ELR (cell line): ENCODE data around the gene PPM1F.
"Not testable (repeated sequence)": the region's sequence is repeated elsewhere in the genome, so short reads cannot be mapped to it uniquely, and the experiment has no call there.

Experiments used
- DNase-seq: peaks from one replicate; pipeline ENCODE4 v3.0.0-alpha.2; 2015; ENCODE audit warnings: low read depth

Gene PPM1F

DNA sequence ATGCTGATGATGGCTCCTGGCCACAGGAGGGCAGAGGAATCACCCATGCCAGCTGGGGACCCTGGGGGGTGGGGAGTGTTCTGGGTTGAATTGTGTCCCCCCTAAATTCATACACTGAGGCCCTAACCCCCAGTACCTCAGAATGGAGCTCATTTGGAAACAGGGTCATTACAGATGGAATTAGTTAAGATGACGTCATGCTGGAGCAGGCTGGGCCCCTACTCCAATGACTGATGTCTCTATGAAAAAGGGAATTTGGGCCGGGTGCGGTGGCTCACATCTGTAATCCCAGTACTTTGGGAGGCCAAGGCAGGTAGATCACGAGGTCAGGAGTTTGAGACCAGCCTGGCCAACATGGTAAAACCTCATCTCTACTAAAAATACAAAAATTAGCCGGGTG, 12.7 kb downstream of the PPM1F start:
- DNase-seq = not testable (repeated sequence)

DNA sequence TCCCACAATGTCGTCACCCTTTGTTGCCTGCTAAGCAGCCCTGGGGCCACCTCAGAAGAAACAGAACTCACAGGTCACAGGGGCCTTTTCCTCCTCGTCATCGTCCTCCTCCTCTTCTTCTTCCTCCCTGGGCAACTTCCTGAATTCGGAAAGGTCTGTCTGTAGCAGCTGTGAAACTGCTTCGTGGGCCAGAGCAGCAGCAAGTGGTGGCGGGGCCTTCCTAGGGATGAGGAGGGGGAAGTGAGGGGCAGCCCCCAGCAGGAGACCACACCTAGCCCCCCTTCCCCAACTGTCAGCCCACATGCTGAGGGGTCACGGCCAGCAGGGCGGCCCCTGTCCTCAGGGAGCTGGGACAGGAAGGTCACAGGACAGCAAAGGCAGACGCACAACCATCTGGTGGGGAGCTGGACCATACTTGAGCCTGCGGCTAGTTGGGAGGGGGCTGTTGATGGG, 13.2 kb downstream of the PPM1F start:
- DNase-seq = no peak

DNA sequence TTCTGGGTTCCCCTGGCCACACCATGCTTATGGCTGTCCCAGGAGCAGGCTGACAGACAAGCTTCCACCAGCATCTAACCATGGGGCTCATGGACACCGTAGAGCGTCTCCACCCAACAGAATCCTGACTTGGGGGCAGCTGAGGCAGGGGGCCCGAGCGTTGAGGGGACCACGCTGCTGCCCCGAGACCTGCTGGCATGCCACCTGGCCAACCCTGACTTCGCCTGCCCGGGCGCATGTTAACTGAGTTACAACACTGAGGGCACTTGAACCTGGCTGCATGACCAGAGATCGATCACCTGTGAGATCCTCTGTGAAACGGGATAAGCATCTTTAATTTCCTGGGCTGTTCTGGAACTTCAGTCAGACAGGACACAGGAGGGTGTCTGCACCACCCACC, 13.7 kb downstream of the PPM1F start:
- DNase-seq = no peak

DNA sequence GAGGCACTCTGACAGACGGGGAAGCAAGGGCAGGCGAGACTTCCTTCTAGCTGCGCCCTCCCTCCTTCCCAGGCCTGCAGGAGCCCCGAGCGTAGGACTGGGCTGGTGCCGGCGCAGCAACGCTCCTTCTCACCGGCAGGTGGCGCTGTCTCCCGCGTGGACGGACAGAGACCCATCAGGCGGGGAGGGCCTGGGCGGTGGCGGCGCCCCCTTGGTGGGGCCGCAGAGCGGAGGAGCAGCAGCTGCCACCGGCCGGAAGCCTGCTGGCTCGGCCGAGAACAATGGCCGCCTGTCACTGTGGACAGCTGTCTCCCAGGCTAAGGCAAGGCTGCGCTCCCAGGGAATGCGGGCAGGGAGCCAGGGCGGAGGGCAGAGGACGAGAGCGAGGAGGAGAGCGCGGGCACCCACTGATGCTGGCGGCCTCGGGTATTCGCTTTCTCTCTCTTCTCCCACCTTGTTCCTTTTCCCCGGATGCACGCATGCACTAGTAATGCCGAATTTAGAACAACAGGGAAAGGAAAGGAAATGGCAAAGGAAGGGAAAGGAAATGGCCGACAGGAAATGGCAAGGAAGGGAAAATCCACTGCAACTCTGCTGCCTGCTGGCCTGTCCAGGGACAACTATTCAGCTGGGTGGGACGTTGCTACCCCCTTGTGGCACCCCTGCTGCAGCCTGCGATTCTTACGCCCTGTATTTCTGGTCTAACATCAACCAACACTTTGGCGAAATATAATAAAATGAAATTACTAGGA, 14.4 kb downstream of the PPM1F start:
- DNase-seq = peak; percentile 90

DNA sequence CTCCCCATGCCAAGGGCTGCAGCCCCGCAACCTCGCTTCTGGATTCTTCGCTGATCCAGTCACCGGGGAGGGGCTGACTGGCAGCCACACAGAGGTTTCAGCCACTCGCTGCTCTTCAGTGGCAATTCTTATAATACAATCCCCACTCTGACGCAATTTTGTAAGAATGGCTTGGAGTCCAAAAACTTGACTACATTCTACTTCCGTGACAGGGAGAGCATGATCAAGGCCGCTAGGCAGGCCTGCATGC, 14.9 kb downstream of the PPM1F start:
- DNase-seq = no peak

DNA sequence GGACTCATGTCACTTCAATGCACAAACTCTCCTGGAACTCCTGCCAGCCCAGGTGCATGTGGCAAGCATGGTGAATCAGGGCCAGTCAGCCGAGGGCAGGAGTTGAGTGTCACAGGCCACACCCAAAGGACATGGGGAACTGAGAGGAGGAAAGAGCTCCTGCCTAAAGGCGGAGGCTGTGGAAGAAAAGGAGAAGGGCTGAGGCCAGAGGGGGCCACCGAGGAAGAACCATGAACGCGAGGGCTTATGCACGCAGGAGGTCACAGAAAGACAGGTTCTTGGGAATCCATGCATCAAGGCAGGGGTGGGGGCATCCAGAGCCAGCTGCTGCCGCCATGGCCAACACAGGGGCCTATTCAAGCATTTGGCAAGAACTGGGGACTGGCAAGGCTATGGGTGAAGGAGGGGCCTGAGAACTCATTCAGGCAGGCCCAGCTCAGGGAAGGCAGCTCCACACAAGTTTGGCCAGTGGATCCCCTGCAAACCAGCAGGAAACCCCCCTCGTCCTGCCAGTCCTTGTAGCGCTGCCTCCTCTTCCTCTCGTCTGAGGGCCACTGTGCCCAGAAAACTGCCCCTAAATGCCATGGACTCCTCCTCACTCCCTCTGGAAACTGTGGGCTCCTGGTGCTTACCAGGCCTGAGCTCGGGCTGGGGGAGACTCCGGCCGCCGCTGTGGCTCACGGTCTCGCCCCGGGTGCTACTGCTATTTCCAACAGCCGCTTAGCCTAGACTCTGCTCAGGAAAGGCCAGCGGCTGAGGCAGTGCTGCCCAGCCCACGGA, 15.4 kb downstream of the PPM1F start:
- DNase-seq = peak; percentile 27

DNA sequence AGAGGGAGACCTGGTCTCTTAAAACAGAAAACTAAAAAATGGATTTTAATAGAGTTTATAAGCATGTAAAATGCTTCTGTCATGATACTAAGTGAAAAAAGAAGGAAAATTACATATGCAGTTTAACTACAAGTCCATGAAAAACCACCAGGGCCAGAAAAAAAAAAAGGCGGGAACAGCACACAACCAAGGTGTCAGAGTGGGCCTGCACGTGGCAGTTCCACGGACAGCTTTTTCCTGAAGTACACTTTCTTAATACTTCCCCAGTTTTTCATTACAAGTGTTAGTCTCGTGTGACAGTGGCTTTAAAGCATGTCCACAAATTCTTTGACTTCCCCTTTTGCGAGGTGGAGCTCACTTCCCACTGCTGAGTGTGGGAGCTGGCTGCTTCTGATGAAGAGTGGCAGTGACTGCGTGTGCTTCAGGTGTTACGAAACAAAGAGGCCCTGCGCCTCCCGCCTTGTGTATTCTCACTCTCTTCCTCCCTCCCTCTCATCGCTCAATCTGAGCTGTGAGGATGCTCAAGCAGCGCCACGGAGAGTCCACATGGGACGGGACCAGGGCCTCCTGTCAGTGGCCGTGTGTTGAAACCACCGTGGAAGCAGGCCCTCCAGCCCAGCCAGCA, 16.4 kb downstream of the PPM1F start:
- DNase-seq = no peak

DNA sequence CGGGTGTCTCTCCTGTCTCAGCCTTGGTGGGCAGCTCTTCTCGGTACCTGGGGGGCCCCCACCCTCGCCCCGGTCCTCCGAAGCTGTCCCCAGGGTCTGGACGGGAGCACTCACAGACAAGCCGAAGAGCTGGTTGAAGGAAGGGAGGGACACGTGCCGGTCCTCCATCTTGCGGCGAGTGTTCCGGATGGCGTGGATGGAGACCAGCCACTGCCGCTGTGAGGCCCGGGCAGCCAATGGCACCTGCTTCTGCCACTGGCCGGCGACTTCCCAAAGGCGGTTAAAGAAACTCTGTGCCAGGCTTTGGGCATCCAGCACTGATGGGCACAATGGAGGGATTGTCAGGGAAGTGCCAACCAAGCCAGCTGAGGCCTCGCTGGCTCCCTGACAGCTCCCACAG, 18.7 kb downstream of the PPM1F start:
- DNase-seq = no peak

DNA sequence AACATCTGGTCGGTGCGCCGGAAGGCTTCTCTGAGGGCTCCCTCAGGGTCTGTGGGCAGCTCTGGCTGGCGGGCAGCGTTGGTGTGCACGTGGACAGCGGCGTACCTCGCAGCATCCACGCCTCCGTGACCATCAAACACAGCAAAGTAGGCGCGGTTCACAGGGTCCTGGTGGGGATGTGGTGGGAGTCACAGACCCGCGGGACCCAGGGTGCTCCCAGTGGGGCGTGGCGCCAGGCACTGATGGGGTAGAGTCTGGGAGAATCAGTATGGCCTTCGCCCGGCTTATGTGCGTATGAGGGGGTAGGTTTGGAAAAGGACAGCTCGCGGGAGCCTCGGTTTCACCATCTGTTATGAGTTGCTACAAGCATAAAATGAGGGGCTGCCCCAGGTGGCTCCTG, 19.2 kb downstream of the PPM1F start:
- DNase-seq = no peak

DNA sequence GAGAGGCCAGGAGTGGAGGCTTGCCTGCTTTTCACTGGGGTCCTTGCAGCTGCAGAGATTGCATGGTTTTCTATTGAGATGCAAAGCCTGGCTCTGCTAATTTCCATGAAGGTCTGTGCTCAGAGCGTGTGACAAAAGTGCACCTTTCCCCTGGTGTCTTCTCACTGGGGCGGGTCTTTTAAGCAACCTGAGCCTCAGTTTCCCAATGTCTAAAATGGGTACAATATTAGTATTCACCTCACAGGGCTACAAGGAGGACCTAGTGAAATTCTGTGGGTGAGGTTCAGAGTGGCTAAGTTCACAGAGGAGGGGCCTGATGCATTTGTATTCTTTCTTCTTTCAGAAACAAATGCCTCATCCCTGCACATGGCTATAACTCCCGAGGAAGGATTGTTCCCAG, 20.3 kb downstream of the PPM1F start:
- no peak for DNase-seq

DNA sequence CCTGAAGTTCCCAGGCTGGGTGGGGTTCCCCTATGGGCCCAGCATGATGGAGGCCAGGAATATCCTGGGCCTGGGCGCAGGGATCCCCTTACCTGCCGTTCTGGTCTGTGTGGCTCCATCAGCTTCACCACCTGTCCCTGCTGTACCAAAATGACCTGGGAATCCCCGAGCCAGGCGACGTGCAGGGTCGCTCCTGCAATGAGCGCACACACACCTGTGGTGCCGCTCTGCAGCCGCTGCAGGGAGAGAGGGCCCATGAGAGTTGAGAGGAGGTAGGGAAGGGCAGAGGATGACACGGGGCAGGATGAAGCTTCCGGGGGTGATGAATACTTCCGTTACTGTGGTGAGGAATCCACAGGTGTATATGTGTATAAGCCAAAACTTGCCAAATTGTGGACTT, 21.6 kb downstream of the PPM1F start:
- DNase-seq = no peak

DNA sequence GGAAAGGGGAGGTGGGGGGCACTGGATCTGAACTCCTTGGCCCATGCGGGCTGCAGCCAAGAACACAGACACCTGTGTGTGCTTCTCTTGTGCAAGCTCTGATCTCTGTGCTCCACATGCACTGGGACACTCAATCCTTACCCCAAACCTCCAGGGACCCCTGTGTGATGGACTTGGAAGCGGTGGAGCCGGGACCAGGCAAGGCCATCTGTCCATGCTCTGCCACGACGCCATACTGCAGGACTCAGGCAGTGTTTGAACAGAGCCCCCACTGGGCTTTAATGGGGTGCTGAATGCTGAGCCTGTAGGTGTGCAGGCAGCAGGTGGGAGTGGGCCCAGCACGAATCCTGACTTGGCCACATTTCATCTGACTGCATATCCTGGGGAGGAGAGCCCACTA, 23.4 kb downstream of the PPM1F start:
- DNase-seq = no peak

DNA sequence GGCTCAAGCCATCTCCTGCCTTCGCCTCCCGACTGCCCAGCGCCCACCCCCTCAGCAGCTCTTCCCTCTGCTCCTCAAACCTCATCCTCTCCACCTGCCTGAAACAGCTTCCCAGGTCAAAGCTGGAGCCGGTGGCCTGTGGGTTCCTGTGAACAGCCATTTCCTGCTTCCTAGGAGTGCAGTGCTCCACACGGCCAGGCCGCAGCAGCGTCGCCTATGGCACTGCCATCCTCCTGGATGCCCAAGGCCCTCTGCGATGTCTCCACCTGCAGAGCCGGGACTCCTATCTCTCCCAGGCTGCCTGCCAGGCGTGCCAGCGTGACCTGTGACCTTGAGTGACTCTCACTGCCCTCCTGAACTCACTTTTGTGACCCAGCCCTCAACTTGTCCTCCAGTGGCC, 24.6 kb downstream of the PPM1F start:
- no peak for DNase-seq

DNA sequence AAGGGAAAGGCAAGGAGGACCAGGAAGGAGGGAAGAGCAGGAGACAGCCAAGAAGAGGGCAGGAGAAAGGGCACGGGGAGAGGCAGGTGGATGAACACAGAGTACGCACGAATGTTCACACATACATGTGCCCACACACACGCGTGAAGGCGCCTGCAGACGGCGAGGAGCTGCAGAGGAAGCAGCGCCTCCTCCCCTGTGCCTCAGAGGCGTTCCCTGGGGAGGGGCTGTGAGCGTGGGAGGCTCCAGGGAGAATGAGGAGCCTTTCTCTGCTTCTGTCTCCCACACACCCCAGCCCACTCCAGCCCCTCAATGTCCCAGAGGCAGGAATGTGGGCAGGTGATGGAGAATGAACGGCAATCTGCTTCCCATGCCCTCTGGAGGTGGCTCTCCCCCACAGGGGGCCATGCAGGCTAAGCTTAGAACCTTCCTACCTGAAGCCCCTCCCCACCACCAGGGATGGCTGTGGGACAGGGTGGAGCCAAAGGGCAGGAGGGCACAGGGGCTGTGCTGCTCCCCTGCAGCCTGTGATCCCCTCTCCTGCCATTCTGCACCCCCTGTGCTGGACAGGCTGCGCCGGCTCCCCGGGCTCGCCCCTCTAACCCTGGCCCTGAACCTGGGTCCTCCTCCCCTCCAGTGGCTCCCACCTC, 25.3 kb downstream of the PPM1F start:
- DNase-seq = no peak

DNA sequence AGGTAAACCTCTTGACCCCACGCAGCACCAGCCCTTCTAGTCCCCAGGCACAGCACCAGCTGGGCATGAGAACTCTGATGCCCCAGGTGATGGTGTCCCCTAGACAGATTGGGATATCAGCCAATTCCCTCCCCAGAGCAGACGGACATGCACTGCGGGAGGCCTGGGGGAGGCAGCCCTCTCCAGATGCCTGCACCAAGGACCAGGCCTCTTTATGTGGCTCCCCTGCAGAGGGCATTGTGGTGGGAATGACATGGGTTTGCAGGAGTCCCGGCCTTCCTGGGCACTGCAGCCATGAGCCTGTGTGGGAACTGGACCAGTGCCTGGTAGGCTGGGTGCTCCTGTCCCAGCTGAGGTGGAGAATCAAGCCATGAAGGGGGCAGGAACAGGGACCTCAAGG, 25.9 kb downstream of the PPM1F start:
- DNase-seq = no peak

DNA sequence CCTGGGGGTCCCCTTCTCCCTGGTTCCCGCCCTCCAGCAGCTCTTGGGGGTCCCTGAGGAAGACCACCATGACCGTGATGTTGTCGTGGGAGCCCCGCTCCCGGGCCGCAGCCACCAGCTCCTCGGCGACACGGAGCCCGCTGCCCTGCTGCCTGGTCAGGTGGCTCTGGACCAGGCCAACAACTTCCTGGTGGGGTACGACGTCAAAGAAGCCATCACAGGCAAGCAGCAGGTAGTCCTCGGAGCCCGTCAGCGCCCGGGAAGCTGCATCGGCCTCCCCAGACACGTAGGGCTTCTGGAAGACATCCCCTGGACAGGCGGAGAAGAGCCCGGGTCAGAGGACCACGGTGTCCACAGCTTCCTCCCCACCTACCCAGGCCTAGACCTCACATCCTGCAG, 29.5 kb downstream of the PPM1F start:
- DNase-seq = no peak

DNA sequence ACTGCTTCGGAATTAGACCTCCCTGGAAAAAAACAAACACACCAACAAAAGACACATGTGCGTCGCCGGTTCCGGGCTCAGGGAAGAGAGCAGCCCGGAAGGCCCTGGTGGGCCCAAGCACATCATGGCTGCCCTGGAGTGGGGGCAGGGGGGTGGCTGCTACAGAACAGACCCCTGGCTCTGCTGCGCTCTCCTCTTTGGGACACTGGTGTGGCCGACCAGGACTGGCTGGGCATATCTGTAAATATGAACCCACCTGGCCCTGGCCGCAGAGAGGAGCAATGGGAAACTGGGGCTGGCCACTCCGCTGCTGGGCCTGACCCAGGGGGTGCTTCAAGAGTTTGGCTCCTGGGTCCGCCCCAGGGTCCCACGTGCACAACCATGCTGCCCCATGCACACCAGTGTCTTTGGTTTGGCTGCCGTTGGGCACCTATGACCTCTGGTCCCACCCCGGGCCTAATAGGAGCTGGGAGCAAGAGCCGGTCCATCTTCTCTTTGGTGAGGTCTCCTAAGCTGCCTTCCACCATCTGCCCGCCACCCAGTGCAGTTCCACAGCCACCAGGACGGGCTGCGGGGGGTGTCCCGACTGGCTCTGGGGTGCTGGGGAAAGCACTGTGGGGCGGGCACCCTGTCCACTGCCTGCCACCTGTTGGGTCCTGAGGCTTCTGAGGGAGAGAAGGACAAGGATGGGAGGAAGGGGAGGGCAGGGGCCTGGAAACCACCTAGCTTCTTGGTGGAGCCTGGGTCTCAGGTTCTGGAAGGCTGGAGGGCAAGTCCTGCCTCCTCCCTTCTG, 30.1 kb downstream of the PPM1F start:
- no peak for DNase-seq

DNA sequence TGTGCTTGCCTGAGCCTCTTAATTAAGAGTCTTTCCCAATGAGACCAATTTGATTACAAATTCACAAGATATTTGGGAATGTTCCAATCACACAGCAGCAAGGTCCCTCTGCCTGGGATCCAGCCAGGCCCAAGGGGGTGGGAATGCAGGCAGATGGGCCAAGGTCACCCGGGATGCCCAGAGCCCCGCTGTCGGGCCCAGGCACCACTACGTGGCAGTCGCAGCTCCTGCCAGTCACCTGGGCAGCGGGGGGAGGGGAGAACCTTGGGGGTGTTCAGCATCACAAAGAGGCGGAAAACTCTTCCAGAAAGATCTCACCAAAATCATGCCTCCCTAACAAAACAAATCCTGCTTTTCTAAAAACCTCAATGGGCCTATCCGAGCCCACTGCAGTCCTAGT, 30.9 kb downstream of the PPM1F start:
- no peak for DNase-seq

DNA sequence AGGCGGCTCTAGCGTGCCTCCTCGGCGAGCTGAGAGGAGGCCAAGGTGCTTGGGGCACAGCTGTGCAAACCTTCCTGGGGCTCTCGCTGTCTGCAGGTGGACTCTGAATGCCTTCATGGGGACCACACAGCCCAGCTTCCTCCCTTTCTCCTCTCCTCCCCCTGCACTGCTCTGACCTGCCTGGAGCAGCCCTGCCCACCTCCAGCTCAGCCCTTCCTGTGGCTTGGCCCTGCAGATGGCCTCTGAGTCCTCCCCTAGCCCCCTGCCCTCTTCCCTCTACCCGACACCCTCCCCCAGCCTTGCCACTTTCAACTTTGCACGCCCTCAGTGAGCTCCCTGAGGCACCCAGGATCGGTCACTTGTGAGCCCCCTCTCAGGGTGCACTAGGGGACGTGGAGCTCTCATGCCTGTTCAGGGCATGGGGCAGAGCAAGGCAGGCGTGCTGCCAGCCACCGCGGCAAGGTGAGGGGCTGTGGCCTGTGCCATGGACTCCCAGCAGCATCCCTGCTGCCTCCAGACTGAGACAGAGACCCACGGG, 31.4 kb downstream of the PPM1F start:
- no peak for DNase-seq

DNA sequence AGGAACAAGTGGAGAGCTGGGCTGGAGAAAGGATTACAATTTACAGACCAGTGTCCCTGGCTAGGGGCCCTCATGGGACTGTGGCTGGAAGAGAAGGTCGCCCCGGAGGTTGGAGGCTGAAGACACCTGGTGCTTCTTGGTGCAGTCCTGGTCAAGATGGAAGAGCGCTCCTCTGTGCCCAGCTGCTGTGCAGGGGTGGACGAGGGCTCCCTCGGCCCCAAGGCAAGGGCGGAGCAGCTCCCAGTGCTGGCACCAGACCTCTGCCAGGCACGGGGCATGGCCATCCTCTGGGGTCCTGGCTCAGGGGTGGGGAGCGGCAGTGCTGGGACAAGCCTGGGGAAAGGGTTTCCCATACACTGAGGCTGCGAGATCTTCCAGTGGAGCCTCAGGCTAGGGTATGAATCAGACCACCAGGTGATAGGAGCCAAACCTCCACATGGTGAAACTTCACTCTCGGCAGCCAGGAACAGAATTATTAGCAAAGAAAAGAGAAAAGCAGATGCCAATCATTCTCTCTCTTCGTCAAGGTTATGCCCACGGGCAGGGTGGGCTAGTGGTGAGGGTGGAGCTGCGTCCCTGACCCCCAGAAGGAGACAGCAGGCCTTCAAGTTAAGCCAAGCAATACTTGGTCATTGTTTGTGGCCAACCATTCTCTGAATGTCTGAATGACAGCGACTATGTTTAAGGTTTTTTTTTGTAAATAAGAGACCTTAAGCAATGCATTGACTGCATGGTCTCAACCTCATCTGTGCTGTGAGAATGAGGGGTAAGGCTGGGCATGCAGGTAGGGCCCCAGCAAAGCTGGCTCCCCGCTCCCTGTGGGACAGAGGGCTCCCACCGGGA, 32.1 kb downstream of the PPM1F start:
- DNase-seq = no peak
